ENCODE results near the gene PCCA. TPM values are rescaled to one million over a fixed set of nuclear protein-coding genes. Genes with fewer than 3 reads are reported as not detected.
"Not testable (repeated sequence)": the region's sequence is repeated elsewhere in the genome, so short reads cannot be mapped to it uniquely, and the experiment has no call there.

PCCA gene
- total RNA-seq, 1 donor from 2014 or later = 35.4 TPM

DNA sequence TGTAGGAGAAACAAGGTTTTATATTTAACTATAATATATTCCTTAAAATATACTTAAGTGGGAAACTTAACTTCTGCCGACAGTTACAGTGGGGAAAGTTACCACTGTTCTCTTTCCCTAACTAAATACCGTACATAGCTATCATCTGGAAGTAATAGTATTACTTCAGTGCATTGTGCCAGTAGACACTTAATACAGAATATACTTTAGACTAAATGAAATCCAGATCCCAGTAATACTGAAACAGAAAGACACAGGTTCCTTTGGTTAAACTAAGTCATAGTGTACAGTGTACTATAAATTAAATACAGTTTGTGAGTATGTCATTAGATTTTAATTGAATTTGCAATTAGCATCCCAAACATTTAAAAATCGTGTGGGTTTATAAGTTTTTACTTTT, 107.5 kb downstream of the PCCA start:
- no peak for DNase-seq (ENCODE audit: low read depth in 2 of 2)

DNA sequence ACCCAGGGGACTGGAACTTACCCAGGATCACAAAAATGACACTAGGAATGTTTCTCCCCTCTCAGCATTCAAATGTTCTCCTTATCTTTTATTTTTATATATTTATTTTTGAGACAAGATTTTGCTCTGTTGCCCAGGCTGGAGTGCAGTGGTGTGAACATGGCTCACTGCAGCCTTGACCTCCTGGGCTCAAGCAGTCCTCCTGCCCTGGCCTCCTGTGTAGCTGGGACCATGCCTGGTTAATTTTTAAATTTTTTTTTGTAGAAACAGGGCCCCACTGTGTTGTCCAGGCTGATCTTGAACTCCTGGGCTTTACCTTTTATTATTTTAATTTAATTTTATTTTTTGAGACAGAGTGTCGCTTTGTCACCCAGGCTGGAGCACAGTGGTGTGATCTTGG, 108.2 kb downstream of the PCCA start:
- no peak for DNase-seq (ENCODE audit: low read depth in 2 of 2)

DNA sequence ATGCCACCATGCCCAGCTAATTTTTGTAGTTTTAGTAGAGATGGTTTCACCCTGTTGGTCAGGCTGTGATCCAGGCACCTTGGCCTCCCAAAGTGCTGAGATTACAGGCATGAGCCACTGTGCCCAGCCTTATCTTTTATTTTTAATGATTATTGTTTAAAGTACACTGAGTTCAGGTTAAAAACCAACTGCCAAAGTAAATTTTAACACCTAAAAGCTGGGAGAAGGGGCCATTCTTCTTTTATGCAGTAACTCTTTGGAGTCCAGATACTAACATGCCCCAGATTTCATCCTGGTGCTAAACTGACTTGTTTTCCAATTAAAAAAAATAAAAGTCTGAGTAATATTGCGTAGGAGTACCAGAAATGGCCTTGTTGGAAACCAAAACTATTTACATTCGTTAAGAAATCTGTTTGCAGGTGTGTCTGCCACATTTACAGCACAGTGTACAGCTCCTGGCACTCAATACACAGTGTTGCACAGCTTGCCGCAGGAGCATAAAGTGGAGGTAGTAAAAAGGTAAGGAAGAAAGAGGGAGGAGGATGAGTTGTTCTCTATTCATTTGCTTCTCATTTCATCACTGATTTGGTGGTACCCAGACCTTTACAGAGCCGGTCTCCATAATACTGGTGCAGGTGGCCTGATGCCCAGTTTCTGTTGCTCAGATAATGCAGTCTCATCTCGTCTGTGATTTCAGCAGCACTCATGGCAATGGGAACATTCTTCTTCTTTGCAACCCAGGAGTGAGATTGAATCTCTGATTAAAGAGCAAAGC, 108.9 kb downstream of the PCCA start:
- DNase-seq (ENCODE audit: low read depth in 2 of 2) = no peak

DNA sequence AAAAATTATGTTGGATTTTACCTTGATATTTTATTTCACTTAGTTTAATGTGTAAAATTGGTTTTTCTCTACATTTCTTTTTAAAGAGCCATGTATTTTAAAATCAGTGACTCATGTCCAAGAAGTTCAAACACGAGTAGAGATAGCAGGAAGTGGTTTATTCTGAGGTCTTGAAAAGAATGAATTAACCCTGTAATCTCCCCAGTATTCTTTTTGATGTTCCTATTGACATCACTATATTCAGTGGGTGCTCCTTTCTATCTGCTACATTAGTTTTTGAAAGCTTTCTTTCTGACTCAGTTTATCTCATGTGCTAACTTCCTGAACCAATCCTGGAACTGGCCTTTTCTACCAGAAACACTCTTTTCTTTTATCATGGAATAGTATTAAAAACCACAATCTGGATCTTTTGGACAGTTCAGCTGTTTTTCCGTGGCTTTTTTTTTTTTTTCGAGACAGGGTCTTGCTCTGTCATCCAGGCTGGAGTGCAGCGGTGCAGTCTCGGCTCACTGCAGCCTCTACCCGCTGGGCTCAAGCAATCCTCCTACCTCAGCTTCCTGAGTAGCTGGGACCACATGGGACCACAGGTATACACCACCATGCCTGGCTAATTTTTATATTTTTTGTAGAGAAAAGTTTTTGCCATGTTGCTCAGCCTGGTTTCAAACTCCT, 114.9 kb downstream of the PCCA start:
- DNase-seq (ENCODE audit: low read depth in 2 of 2) = no peak

DNA sequence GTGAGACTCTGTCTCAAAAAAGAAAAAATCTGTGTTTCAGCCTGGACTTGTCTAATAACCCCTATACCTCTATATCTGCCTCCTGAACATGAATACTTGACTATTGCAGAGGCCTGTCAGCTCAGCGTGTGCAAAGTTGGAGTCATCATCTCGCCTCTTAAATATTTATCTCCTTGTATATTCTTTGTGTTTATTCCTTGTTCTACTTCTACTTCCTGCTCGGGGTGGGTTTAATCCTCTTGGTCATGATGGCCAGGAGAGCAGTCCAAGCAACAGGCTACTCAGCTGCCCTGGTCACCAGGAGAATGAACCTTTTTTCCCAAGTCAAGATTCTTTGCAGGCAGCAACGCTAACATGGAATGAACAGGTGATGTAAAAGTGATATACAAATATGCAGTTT, 119.1 kb downstream of the PCCA start:
- DNase-seq (ENCODE audit: low read depth in 2 of 2) = no peak

DNA sequence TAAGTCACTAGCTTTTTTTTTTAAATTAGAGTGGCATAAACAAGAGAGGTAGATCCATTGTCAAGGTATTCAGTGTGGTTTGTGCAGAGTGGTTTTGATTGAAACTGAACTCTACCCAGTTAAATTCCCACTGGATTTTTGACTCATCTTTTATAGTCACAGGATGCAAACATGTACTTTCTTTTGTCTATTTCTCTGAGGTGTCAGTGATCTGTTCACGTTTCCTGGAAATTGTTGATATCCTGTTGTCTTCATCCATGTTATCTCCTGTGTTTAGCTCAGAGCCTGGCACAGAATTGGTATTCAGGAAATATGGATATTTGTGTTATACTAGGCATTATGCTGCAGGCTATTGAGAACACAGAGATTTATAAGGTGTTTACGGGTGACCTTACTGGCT, 119.7 kb downstream of the PCCA start:
- peak; percentile 70 to 76 for DNase-seq (ENCODE audit: low read depth in 2 of 2)

DNA sequence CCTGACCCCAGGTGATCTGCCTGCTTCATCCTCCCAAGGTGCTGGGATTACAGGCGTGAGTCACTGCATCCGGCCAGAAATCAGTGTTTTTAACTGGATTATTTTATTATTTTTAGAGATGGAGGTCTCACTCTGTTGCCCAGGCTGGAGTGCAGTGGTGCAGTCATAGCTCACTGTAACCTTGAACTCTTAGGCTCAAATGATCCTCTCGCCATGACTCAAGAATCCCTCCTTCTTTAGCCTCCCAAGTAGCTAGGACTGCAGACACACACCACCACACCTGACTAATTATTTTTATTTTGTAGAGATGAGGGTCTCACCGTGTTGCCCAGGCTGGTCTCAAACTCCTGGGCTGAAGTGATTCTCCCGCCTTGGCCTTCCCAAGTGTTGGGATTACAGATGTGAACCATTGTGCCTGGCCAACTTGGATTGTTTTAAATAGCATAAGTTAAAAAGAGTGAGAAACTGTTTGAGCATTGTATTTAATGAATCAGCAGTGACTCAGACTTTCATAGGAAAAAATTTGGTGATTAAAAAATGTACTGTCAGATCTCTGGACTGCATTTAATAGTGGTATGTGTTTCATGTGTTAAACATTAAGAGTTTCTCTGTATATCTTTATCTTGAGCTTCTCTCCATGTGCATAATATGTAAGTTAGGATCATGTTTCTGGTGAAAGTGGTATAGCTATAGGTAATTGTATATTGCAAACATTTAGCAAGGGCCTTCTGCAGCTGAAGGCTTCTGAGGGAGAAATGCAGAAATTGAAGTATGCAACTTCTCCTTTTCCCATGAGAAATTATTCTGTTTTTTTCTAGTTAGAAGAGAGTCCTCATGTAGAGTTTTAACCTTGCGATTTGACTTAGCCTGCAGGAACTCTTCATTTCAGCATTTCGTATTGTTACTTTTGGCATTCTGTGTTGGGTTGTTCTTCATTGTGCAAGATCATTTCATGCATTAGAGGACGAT, 121.2 kb downstream of the PCCA start:
- peak; percentile 21 to 62 for DNase-seq (ENCODE audit: low read depth in 2 of 2)

DNA sequence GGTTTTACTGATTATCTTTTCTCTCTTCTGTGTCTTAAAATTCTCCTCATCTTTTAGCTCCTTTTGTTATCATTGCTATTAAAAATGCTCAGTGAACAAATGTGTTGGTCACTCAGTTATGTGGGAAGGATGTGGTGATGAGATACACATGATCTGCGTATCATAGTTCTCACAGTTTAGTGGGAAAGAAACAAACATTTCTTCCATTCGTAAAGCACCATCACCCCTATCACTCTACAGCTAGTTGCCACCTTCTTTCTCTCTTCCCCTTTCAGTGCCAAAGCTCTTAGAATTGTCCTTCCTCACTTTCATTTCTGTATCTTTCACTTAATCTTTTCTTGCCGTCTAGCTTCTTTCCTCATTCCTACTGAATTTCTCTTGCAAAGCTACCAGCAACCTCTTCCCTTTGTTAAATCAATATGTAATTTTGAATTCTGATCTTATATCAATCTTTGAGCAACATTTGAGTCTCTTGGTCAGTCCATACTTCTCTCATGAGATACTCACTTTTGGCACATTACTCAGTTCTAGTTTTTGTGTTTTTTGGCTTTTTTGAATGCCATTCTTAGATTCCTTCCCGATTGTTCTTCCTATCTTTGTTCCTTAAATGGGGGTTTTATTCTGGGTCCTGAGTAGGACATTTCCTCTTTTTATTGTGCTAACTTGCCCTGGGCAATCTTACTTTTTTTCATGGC, 122.3 kb downstream of the PCCA start:
- DNase-seq (ENCODE audit: low read depth in 2 of 2) = peak; percentile 16 to 60

DNA sequence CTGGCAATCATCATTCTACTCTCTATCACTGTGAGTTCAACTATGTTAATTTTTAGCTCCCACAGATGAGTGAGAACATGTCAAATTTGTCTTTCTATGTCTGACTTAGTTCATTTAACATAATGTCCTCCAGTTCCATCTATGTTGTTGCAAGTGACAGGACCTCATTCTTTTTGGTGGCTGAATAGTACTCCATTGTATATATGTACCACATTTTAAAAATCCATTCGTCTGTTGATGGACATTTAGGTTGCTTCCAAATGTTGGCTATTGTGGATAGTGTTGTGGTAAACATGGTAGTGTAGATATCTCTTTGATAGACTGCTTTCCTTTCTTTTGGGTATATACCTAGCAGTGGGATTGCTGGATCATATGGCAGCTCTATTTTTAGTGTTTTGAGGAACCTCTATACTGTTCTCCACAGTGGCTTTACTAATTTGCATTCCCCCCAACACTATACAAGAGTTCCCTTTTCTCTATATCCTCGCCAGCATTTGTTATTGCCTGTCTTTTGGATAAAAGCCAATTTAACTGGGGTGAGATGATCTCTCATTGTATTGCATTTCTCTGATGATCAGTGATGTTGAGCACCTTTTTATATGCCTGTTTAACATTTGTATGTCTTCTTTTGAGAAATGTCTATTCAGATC, 124.1 kb downstream of the PCCA start:
- DNase-seq (ENCODE audit: low read depth in 2 of 2) = peak in 1 of 2 donors; percentile 22

DNA sequence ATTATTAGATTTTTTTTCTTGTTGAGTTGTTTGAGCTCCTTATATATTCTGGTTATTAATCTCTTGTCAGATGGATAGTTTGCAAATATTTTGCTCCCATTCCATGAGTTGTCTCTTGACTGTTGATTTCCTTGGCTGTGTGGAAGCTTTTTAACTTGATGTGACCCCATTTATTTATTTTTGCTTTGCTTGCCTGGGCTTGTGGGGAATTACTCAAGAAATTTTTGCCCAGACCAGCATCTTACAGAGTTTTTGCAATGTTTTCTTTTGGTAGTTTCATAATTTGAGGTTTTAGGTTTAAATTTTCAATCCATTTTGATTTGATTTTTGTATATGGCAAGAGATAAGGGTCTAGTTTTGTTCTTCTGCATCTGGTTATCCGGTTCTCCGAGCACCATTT, 124.7 kb downstream of the PCCA start:
- DNase-seq (ENCODE audit: low read depth in 2 of 2) = no peak

DNA sequence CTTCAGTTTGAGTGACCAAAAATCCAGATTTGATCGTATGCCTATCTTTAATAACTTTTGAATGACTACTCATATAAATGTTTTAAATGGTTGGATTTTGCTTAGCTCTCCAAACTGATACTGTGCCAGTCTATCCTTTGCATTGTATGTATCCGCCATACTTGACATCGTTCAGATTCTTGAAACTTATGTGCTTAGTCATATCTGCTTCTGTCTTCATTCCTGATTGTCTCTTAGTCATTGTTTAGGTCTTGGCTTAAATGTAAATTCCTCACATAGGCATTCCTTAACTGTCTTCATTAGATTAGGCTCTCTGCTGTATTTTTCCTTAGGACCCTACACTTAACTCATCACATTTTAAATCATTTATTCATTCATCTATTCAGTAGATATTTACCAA, 126.0 kb downstream of the PCCA start:
- DNase-seq (ENCODE audit: low read depth in 2 of 2) = no peak

DNA sequence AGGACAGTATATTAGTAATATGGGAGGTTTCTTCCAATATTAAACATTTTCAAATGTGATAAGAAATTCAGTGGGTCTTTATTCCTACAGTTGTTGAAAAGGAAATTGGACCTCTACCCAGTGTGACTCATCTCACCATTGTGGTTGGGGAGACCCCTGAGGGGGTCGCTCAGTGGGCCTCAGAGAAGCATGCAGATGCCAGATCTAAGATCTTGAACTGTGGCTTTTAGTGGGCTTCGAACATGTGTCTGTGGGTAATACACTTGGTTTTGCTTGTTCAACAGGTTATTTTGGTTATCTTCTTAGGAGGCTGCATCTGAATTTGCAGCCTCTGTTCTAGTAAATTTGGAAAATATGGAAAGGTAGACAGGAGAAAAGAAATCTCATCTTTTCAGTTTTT, 132.3 kb downstream of the PCCA start:
- no peak for DNase-seq (ENCODE audit: low read depth in 2 of 2)

DNA sequence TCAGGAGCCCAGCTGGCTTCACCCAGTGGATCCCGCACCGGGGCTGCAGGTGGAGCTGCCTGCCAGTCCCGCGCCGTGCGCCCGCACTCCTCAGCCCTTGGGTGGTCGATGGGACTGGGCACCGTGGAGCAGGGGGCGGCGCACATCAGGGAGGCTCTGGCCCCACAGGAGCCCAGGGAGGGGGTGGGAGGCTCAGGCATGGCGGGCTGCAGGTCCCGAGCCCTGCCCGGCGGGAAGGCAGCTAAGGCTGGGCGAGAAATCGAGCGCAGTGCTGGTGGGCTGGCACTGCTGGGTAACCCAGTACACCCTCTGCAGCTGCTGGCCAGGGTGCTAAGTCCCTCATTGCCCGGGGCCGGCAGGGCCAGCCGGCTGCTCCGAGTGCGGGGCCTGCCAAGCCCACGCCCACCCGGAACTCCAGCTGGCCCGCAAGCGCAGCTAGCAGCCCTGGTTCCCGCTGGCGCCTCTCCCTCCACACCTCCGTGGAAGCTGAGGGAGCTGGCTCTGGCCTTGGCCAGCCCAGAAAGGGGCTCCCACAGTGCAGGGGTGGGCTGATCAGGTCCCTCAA, 135.2 kb downstream of the PCCA start:
- DNase-seq (ENCODE audit: low read depth in 2 of 2) = not testable (repeated sequence)

DNA sequence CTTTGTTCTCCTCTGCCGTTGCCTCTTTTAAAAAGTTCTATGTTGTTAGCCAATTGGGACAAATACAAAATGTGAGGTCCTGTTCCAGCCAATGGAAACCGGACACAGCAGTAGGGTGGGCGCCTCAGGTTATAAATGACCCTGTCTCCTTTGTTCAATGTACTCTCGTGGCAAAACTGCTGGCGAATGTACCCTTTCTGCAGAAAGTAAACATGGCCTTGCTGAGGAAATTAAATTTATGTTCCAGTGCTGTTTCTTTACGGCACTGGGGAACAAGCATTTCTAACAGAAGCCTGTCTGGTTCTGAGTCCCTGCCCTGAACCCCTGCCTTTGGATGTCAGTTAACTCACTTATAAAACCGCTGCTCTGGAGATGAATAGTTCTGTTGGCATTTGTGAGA, 140.7 kb downstream of the PCCA start:
- no peak for DNase-seq (ENCODE audit: low read depth in 2 of 2)

DNA sequence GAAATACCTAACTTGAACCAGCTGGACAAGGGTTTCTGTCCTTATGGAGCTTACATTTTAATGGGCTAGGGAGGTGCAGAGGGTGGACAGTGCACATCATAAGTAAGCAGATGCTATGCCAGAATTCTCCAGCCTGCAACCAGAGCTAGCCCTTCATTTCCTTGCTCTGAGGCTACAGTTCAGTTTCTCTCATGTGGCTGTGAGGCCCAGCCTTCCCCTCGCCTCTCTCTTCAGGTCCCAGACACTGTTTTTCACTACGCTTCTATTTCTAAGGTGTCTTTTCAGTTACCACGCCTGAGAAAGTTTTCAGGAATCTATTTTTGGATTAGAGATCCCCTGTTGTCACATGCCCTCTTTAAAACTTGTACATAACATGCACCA, 141.9 kb downstream of the PCCA start:
- DNase-seq (ENCODE audit: low read depth in 2 of 2) = no peak

DNA sequence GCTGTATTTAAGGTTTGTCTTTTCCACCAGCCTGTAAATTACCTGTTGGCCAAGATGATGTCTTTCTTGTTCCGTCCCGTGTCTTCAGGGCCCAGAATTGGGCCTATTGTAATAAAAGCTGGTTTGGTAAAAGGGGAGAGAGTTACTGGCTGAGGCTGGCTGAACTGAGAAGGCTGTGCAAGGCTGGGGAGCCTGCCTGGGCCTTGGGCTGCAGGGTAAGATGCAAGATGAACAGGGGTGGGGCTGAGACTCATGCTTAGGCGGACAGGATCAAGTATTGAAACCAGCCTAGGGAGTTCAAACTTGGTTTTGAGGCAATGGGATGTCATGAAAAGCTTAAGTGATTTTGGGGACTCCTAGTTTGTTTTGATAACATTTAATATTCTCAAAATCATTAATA, 142.3 kb downstream of the PCCA start:
- no peak for DNase-seq (ENCODE audit: low read depth in 2 of 2)

DNA sequence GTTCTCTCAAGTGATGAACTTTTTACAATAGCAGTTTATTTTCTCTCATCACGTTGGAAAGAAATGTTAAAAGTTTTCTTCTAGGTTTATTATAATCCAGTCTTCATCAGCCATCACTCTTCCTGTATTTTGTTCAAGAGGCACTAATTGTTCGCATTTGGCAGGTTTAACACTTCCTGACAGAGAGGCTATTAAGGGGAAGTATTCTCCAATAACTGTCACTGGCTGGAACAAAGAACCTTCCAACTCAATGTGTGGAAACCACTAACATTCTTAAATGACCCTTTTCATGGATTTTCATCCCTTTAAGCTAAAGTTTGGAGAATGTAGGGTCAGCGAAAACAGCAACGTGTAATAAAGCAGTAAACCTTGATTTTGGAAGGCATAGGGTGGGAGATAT, 145.1 kb downstream of the PCCA start:
- peak in 1 of 2 donors; percentile 57 for DNase-seq (ENCODE audit: low read depth in 2 of 2)

DNA sequence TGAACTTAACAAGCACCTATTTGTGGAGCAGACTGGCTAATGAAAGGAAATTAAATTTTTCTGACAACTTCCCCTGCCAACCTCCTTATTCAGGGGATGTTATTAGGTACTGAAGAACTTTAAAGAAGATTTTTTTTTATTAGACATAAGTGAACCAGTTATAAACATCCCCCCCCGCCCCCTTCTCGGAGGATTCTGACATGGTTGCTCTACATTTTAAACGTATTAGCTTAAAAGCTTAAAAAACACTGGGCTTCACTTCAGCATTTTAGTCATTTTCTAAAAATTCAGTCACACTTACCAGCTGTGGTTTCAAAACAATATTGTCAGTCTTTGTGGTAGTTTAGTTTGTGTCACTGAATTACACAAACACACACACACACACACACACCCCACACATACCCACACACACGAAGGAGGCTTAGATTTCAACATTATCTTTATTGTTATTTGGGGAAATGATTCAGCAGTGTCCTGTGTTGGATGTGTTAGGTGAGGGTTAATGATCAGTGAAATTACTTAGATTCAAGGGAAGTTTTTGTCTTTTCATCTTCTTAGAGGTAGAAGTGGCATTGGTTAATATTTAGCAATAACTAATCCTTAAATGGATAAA, 145.7 kb downstream of the PCCA start:
- DNase-seq (ENCODE audit: low read depth in 2 of 2) = peak in 1 of 2 donors; percentile 29

DNA sequence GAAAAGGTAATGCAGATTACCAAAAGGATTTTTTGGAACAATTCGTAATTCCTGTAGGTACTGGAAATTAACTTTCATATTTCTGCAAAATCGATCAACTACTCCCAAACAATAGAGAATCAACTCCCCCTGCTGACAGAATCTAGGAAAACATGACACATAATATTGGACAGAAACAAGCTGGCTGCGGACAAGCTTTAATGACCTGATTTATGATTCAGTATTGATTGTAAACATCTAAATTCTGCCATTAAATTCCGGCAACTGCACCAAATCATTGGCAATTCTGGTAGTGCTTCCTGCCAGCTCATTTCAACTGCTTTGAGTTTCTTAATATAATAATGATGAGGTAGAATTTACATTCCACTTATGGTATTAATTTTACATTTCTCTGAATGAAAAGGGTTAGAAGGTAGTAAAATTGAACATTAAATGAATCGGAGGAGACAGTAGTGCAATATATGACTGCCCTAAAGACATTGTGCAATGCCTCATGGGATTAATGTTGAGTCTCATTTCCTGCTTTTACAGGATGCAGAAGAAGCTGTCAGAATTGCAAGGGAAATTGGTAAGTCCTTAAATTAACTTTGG, 146.5 kb downstream of the PCCA start:
- peak; percentile 60 to 69 for DNase-seq (ENCODE audit: low read depth in 2 of 2)
